Upper lobe of left lung (tissue), 6 donors: Measurements from ENCODE around the gene ATG2B. TPM values are rescaled to one million over a fixed set of nuclear protein-coding genes. Genes with fewer than 3 reads are reported as not detected.
"Not testable (repeated sequence)": the region's sequence is repeated elsewhere in the genome, so short reads cannot be mapped to it uniquely, and the experiment has no call there.

Experiments
- ATAC-seq, 2 donors: fragments of 200-7000 bp; cut with Tn5 transposase; one replicate each; pipeline ENCODE4 v1.9.1; 2022; ENCODE audit warnings: mild to moderate bottlenecking in 2 of 2, moderate library complexity in 2 of 2; ENCODE audit not compliant: low FRiP score in 2 of 2
- DNase-seq, 2 donors: peaks; one replicate each; pipeline ENCODE4 v3.0.0-alpha.2; 2019 to 2020
- H3K27ac ChIP-seq, 4 donors: fragments of 200-600 bp; sonication (generic); one replicate each; pipeline ENCODE4 v1.5.1; 2016 to 2019
- H3K27me3 ChIP-seq, 4 donors: fragments of 200-600 bp; sonication (generic); one replicate each; pipeline ENCODE4 v1.5.1; 2017 to 2019
- H3K36me3 ChIP-seq, 4 donors: fragments of 200-600 bp; sonication (generic); one replicate each; pipeline ENCODE4 v1.5.1; 2016 to 2019
- H3K4me1 ChIP-seq, 4 donors: fragments of 200-600 bp; sonication (generic); one replicate each; pipeline ENCODE4 v1.5.1; 2018 to 2019
- H3K4me3 ChIP-seq, 4 donors: fragments of 200-600 bp; sonication (generic); one replicate each; pipeline ENCODE4 v1.5.1; 2017 to 2019; ENCODE audit warnings: mild to moderate bottlenecking in 2 of 4, moderate library complexity in 1 of 4
- H3K9me3 ChIP-seq, 4 donors: fragments of 200-600 bp; sonication (generic); one replicate each; pipeline ENCODE4 v1.5.1; 2018 to 2019
- CTCF ChIP-seq, 6 experiments: fragments of 450-650 bp in 4 of 6; fragments of 200-600 bp in 2 of 6; sonication (generic) in 2 of 6; IDR thresholded peaks; one replicate each; pipeline ENCODE4 v1.5.1; 2016 to 2019; ENCODE audit warnings: antibody characterized with exemption in 6 of 6
- EP300 ChIP-seq, 4 donors: sonication (generic); formaldehyde crosslinking; IDR thresholded peaks; one replicate each; pipeline ENCODE4 v1.5.1; 2017; ENCODE audit warnings: antibody characterized with exemption in 4 of 4, control low read depth in 2 of 4
- POLR2A ChIP-seq, 4 donors: fragments of 450-650 bp; IDR thresholded peaks; one replicate each; pipeline ENCODE4 v1.5.1; 2016 to 2017; ENCODE audit warnings: antibody characterized with exemption in 4 of 4, mild to moderate bottlenecking in 2 of 4
- POLR2AphosphoS5 ChIP-seq, 2 donors: sonication (generic); formaldehyde crosslinking; IDR thresholded peaks; one replicate each; pipeline ENCODE4 v1.5.1; 2017; ENCODE audit warnings: antibody characterized with exemption in 2 of 2
- WGBS, 2 donors: methylation state at CpG; one replicate each; pipeline ENCODE4 v1.1.5; 2017 to 2018; 5-methylcytosine and 5-hydroxymethylcytosine counted together
- total RNA-seq, 6 donors: library from RNA; depleted of rRNA in 4 of 6; stranded (reverse); fragments of >200 nt in 4 of 6; gene quantifications; one replicate each; pipeline versions ENCODE4 v1.1.0 to v1.2.1, GENCODE V29; 2016 to 2021
- donor health status: DM: no; HTN: no; CAD: no; lungs with moderate emphysema.
- donor health status: DM: no; HTN: yes; CAD: no; lungs with severe emphysema.

ATG2B gene
- total RNA-seq, 6 donors from 2014 or later, result 18.1 to 79.6 (median 20.0) TPM

GRCh38 chr14:96249029-96249428 lies 114.1 kb downstream of the ATG2B start:
- TF ChIP-seq EP300 (IDR thresholded peaks at IDR 0.05) (no peak), POLR2AphosphoS5 (IDR thresholded peaks at IDR 0.05) (peak in 1 of 2 donors; percentile 60)
- Histone ChIP-seq H3K9me3 (no peaks in the 10 kb centered on the region), H3K4me3 (no peak overlapping the region), H3K27me3 (no peaks in the 10 kb centered on the region), H3K27ac (no peak overlapping the region), H3K36me3 (no peaks in the 10 kb centered on the region), H3K4me1 (no peaks in the 10 kb centered on the region)
- ATAC-seq (peak in 1 of 2 donors; percentile 80), DNase-seq (no peak)
- 19 to 46% methylated on average over 5 of the region's 5 CpGs for WGBS, 2 donors

DNA sequence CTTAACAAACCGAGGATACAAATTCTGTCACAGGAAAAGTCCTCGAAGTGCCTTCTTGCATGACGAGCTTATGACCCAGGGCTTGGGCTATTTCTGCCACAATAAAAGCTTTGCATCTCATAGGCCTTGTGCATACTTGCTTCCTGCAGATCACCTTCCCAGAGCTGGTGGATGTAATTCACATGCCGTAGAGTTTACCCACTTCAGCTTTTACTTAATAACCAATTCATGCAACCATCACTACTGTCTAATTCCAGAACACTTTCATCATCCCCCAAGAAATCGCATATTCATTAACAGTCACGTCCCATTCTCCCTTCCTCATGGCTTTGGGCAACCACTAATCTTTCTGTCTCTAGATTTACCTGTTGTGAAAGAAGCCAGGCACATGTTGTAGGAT lies 116.1 kb downstream of the ATG2B start:
- DNase-seq (no peak), ATAC-seq (no peak)
- Histone ChIP-seq H3K27me3 (no peaks in the 10 kb centered on the region), H3K4me1 (no peaks in the 10 kb centered on the region), H3K9me3 (no peaks in the 10 kb centered on the region), H3K4me3 (no peak overlapping the region), H3K27ac (no peak overlapping the region), H3K36me3 (no peaks in the 10 kb centered on the region)
- TF ChIP-seq POLR2A (IDR thresholded peaks at IDR 0.05) (no peak), EP300 (IDR thresholded peaks at IDR 0.05) (no peak), CTCF (IDR thresholded peaks at IDR 0.05) (no peak), POLR2AphosphoS5 (IDR thresholded peaks at IDR 0.05) (no peak)
- 82 to 92% methylated on average over 6 of the region's 6 CpGs for WGBS, 2 donors

GRCh38 chr14:96246539-96246847 lies 116.6 kb downstream of the ATG2B start:
- Histone ChIP-seq H3K27ac (no peak overlapping the region), H3K27me3 (no peaks in the 10 kb centered on the region), H3K4me3 (no peak overlapping the region), H3K36me3 (no peaks in the 10 kb centered on the region), H3K9me3 (no peaks in the 10 kb centered on the region), H3K4me1 (no peaks in the 10 kb centered on the region)
- 92 to 95% methylated on average over 1 of the region's 1 CpG for WGBS, 2 donors
- ATAC-seq (peak in 1 of 2 donors; percentile 86), DNase-seq (no peak)
- TF ChIP-seq CTCF (IDR thresholded peaks at IDR 0.05), result no peak
- no peak for TF ChIP-seq EP300 (IDR thresholded peaks at IDR 0.05)
- no peak for TF ChIP-seq POLR2AphosphoS5 (IDR thresholded peaks at IDR 0.05)
- no peak for TF ChIP-seq POLR2A (IDR thresholded peaks at IDR 0.05)

- no peaks in the 10 kb centered on the region for H3K27me3 ChIP-seq
- no peak for ATAC-seq
- H3K4me3 ChIP-seq, result no peak overlapping the region
- H3K27ac ChIP-seq, result no peak overlapping the region
- H3K36me3 ChIP-seq, result no peaks in the 10 kb centered on the region
- 45 to 90% methylated on average over 3 of the region's 3 CpGs for WGBS, 2 donors
- no peaks in the 10 kb centered on the region for H3K4me1 ChIP-seq
- no peaks in the 10 kb centered on the region for H3K9me3 ChIP-seq
- no peak for TF ChIP-seq CTCF (IDR thresholded peaks at IDR 0.05)
- TF ChIP-seq EP300 (IDR thresholded peaks at IDR 0.05), result no peak
- no peak for TF ChIP-seq POLR2AphosphoS5 (IDR thresholded peaks at IDR 0.05)
- no peak for TF ChIP-seq POLR2A (IDR thresholded peaks at IDR 0.05)
- DNase-seq, result no peak
Observed at GRCh38 chr14:96245710-96246538, 117.2 kb downstream of the ATG2B start.

- not testable (repeated sequence) for H3K4me3 ChIP-seq, H3K27ac ChIP-seq, DNase-seq, H3K27me3 ChIP-seq, H3K4me1 ChIP-seq, ATAC-seq, H3K36me3 ChIP-seq, H3K9me3 ChIP-seq
- 98 to 100% methylated on average over 3 of the region's 3 CpGs for WGBS, 2 donors
Observed at GRCh38 chr14:96245074-96245473, 118.1 kb downstream of the ATG2B start.

- peaks cover 0 to 4% (median 0%) of the 10 kb centered on the region in 4 donors for H3K4me1 ChIP-seq
- DNase-seq (no peak), ATAC-seq (no peak)
- 44 to 45% methylated on average over 5 of the region's 5 CpGs for WGBS, 2 donors
- no peak overlapping the region for H3K4me3 ChIP-seq
- TF ChIP-seq CTCF (IDR thresholded peaks at IDR 0.05), result no peak
- TF ChIP-seq POLR2A (IDR thresholded peaks at IDR 0.05), result no peak
- TF ChIP-seq POLR2AphosphoS5 (IDR thresholded peaks at IDR 0.05), result no peak
- no peak for TF ChIP-seq EP300 (IDR thresholded peaks at IDR 0.05)
- no peak overlapping the region for H3K27ac ChIP-seq
- H3K36me3 ChIP-seq, result no peaks in the 10 kb centered on the region
- H3K9me3 ChIP-seq, result no peaks in the 10 kb centered on the region
- no peaks in the 10 kb centered on the region for H3K27me3 ChIP-seq
Observed at GRCh38 chr14:96243785-96244184, 119.4 kb downstream of the ATG2B start.
